GM10266 (cell line): ENCODE results near the gene MRPS2.
"Not testable (repeated sequence)": the region's sequence is repeated elsewhere in the genome, so short reads cannot be mapped to it uniquely, and the experiment has no call there.

ENCODE experiments used
- DNase-seq: peaks from one replicate; pipeline ENCODE4 v3.0.0; 2012; ENCODE audit errors: extremely low spot score
- CTCF ChIP-seq: IDR thresholded peaks from 2 replicates; pipeline ENCODE4 v1.5.1; 2012; ENCODE audit warnings: mild to moderate bottlenecking, low read depth; ENCODE audit not compliant: control insufficient read depth, insufficient read depth; ENCODE audit errors: missing control alignments

Gene MRPS2

GRCh38 chr9:135531096-135531495, 30.6 kb downstream of the MRPS2 start:
- DNase-seq: no peak
- TF ChIP-seq CTCF: no peak

- no peak for TF ChIP-seq CTCF
- DNase-seq: no peak
Observed at GRCh38 chr9:135533113-135533512, 32.6 kb downstream of the MRPS2 start.

GRCh38 chr9:135533674-135534073, 33.2 kb downstream of the MRPS2 start:
- TF ChIP-seq CTCF: no peak
- DNase-seq: no peak

- not testable (repeated sequence) for DNase-seq
Observed at GRCh38 chr9:135534192-135534711, 33.8 kb downstream of the MRPS2 start.

- DNase-seq: not testable (repeated sequence)
Observed at GRCh38 chr9:135534826-135535225, 34.3 kb downstream of the MRPS2 start.

- not testable (repeated sequence) for DNase-seq
Observed at GRCh38 chr9:135535631-135536030, 35.1 kb downstream of the MRPS2 start.

GRCh38 chr9:135536216-135536615, 35.7 kb downstream of the MRPS2 start:
- no peak for TF ChIP-seq CTCF
- DNase-seq: no peak

- not testable (repeated sequence) for DNase-seq
Observed at GRCh38 chr9:135543262-135543894, 42.9 kb downstream of the MRPS2 start.

- no peak for DNase-seq
- TF ChIP-seq CTCF: no peak
Observed at GRCh38 chr9:135544981-135545635, 44.6 kb downstream of the MRPS2 start.

- not testable (repeated sequence) for DNase-seq
Observed at GRCh38 chr9:135545646-135546176, 45.2 kb downstream of the MRPS2 start, which contains the start of gene OBP2A. TSS of gene OBP2A (plus strand) at chr9:135546126. CDS start at chr9:135546181, 55 bp downstream.

- not testable (repeated sequence) for DNase-seq
Observed at GRCh38 chr9:135546792-135547617, 46.5 kb downstream of the MRPS2 start.
